GM19025 (cell line): Measurements from ENCODE around the gene TBX3.

Experiments used
- ATAC-seq: cut with Tn5 transposase; IDR thresholded peaks from one replicate; pipeline ENCODE4 v1.9.1; 2021; ENCODE audit warnings: mild to moderate bottlenecking, low read depth, moderate library complexity; ENCODE audit not compliant: unreplicated experiment

The TBX3 gene

GRCh38 chr12:114697243-114697716 lies 13.3 kb upstream of the TBX3 start:
- no peak for ATAC-seq

GRCh38 chr12:114696443-114697242 lies 12.7 kb upstream of the TBX3 start:
- no peak for ATAC-seq

- no peak for ATAC-seq
Measured at GRCh38 chr12:114695305-114695592, 11.3 kb upstream of the TBX3 start.

GRCh38 chr12:114694436-114695304 lies 10.7 kb upstream of the TBX3 start:
- ATAC-seq, result no peak

GRCh38 chr12:114693532-114693931 lies 9.6 kb upstream of the TBX3 start:
- ATAC-seq, result no peak

GRCh38 chr12:114693059-114693531 lies 9.1 kb upstream of the TBX3 start:
- ATAC-seq, result no peak

- ATAC-seq, result no peak
Measured at GRCh38 chr12:114692186-114693058, 8.4 kb upstream of the TBX3 start.

GRCh38 chr12:114691763-114692185 lies 7.8 kb upstream of the TBX3 start:
- ATAC-seq, result no peak

GRCh38 chr12:114691196-114691595 lies 7.2 kb upstream of the TBX3 start:
- ATAC-seq, result no peak

GRCh38 chr12:114690267-114691135 lies 6.5 kb upstream of the TBX3 start:
- ATAC-seq, result no peak

- no peak for ATAC-seq
Measured at GRCh38 chr12:114689075-114689994, 5.4 kb upstream of the TBX3 start.

- no peak for ATAC-seq
Measured at GRCh38 chr12:114688256-114688845, 4.4 kb upstream of the TBX3 start.

- ATAC-seq, result no peak
Measured at GRCh38 chr12:114687802-114688201, 3.8 kb upstream of the TBX3 start.

- no peak for ATAC-seq
Measured at GRCh38 chr12:114686773-114687500, 3.0 kb upstream of the TBX3 start.

GRCh38 chr12:114686426-114686772 lies 2.4 kb upstream of the TBX3 start:
- no peak for ATAC-seq

GRCh38 chr12:114685869-114686268 lies 1.9 kb upstream of the TBX3 start:
- ATAC-seq, result no peak

GRCh38 chr12:114685320-114685781 lies 1.4 kb upstream of the TBX3 start:
- no peak for ATAC-seq

GRCh38 chr12:114684870-114685273 lies 897 bp upstream of the TBX3 start:
- ATAC-seq, result no peak
